GM20000 (cell line): Measurements from ENCODE around the gene RESF1.

Experiments
- DNase-seq: peaks from one replicate; pipeline ENCODE4 v3.0.0; 2012; ENCODE audit warnings: low spot score
- CTCF ChIP-seq: IDR thresholded peaks from 2 replicates; pipeline ENCODE4 v1.5.1; 2012; ENCODE audit warnings: mild to moderate bottlenecking, control low read depth; ENCODE audit errors: extremely low read depth, missing control alignments

RESF1 gene

GRCh38 chr12:31959161-31959700 lies at the start of gene RESF1:
Gene RESF1 (plus strand): TSS chr12:31959415. CDS start chr12:31980956, 21,541 bp downstream.
- TF ChIP-seq CTCF = no peak
- peak; percentile 92 for DNase-seq

- no peak for TF ChIP-seq CTCF
- DNase-seq = no peak
Observed at GRCh38 chr12:31914927-31915326, 44.3 kb upstream of the RESF1 start.

- DNase-seq = no peak
- no peak for TF ChIP-seq CTCF
Observed at GRCh38 chr12:31915446-31915845, 43.8 kb upstream of the RESF1 start.

GRCh38 chr12:31922341-31923062 lies 36.7 kb upstream of the RESF1 start:
- DNase-seq = no peak

GRCh38 chr12:31923063-31923412 lies 36.2 kb upstream of the RESF1 start:
- no peak for TF ChIP-seq CTCF
- no peak for DNase-seq

More at GRCh38 chr12:31922341-31923062, 36.7 kb upstream of the RESF1 start:
- no peak for TF ChIP-seq CTCF

- DNase-seq = no peak
- no peak for TF ChIP-seq CTCF
Observed at GRCh38 chr12:31928246-31929026, 30.8 kb upstream of the RESF1 start.

GRCh38 chr12:31929027-31929526 lies 30.1 kb upstream of the RESF1 start:
- no peak for DNase-seq
- TF ChIP-seq CTCF = no peak
